Suprapubic skin (tissue), 4 donors: ENCODE results near the gene LRRC27. TPM values are rescaled to one million over a fixed set of nuclear protein-coding genes. Genes with fewer than 3 reads are reported as not detected.
"Not testable (repeated sequence)": the region's sequence is repeated elsewhere in the genome, so short reads cannot be mapped to it uniquely, and the experiment has no call there.

Source experiments
- DNase-seq, 2 donors: peaks; one replicate each; pipeline ENCODE4 v3.0.0-alpha.2; 2019; ENCODE audit warnings: low spot score in 2 of 2
- H3K27ac ChIP-seq: fragments of 200-600 bp; sonication (generic); one replicate; pipeline ENCODE4 v1.5.1; 2019
- H3K27me3 ChIP-seq: fragments of 200-600 bp; sonication (generic); one replicate; pipeline ENCODE4 v1.5.1; 2019
- H3K36me3 ChIP-seq: fragments of 200-600 bp; sonication (generic); one replicate; pipeline ENCODE4 v1.5.1; 2019
- H3K4me1 ChIP-seq: fragments of 200-600 bp; sonication (generic); one replicate; pipeline ENCODE4 v1.5.1; 2019
- H3K4me3 ChIP-seq: fragments of 200-600 bp; sonication (generic); one replicate; pipeline ENCODE4 v1.5.1; 2019; ENCODE audit warnings: mild to moderate bottlenecking
- H3K9me3 ChIP-seq: fragments of 200-600 bp; sonication (generic); one replicate; pipeline ENCODE4 v1.5.1; 2019
- CTCF ChIP-seq, 2 donors: fragments of 200-600 bp in 1 of 2; fragments of 450-650 bp in 1 of 2; sonication (generic) in 1 of 2; IDR thresholded peaks; one replicate each; pipeline ENCODE4 v1.5.1; 2016 to 2019; ENCODE audit warnings: antibody characterized with exemption in 2 of 2, mild to moderate bottlenecking in 1 of 2, moderate library complexity in 1 of 2
- EP300 ChIP-seq: sonication (generic); formaldehyde crosslinking; IDR thresholded peaks from one replicate; pipeline ENCODE4 v1.6.1; 2017; ENCODE audit warnings: antibody characterized with exemption
- POLR2A ChIP-seq, 2 donors: fragments of 450-650 bp; IDR thresholded peaks; one replicate each; pipeline ENCODE4 v1.6.1; 2017; ENCODE audit warnings: antibody characterized with exemption in 2 of 2, mild to moderate bottlenecking in 2 of 2, moderate library complexity in 2 of 2
- POLR2AphosphoS5 ChIP-seq, 3 donors: sonication (generic); formaldehyde crosslinking; IDR thresholded peaks; one replicate each; pipeline ENCODE4 v1.6.1; 2017; ENCODE audit warnings: antibody characterized with exemption in 3 of 3
- WGBS: methylation state at CpG from one replicate; pipeline ENCODE4 v1.1.5; 2018; 5-methylcytosine and 5-hydroxymethylcytosine counted together
- total RNA-seq, 4 donors: library from RNA; depleted of rRNA; stranded (reverse); fragments of >200 nt; gene quantifications; one replicate each; pipeline ENCODE4 v1.1.0, GENCODE V29; 2016

LRRC27 gene
- total RNA-seq, 4 donors from 2014 or later: 6.6 to 13.1 (median 7.1) TPM

- WGBS: 93% methylated on average over 24 of the region's 25 CpGs
- H3K27ac ChIP-seq: no peak overlapping the region
- DNase-seq: peak in 1 of 2 donors; percentile 38
- peaks cover 10% of the 10 kb centered on the region for H3K36me3 ChIP-seq
- TF ChIP-seq POLR2AphosphoS5 (IDR thresholded peaks at IDR 0.05) (no peak), EP300 (no peak), POLR2A (IDR thresholded peaks at IDR 0.05) (no peak), CTCF (IDR thresholded peaks at IDR 0.05) (no peak)
- H3K4me3 ChIP-seq: no peak overlapping the region
- no peaks in the 10 kb centered on the region for H3K27me3 ChIP-seq
- H3K4me1 ChIP-seq: no peaks in the 10 kb centered on the region
- no peaks in the 10 kb centered on the region for H3K9me3 ChIP-seq
These were observed 19.6 kb downstream of the LRRC27 start for GRCh38 chr10:132351611-132352010.

- WGBS: 64% methylated on average over 25 of the region's 44 CpGs
- not testable (repeated sequence) for H3K4me3 ChIP-seq, H3K4me1 ChIP-seq, H3K9me3 ChIP-seq, H3K27ac ChIP-seq, H3K27me3 ChIP-seq
- H3K36me3 ChIP-seq: peaks cover 13% of the 10 kb centered on the region
- peak; percentile 50 to 74 for TF ChIP-seq CTCF (IDR thresholded peaks at IDR 0.05)
- DNase-seq: peak; percentile 72 to 77
These were observed 20.7 kb downstream of the LRRC27 start for GRCh38 chr10:132352462-132353308.

- TF ChIP-seq CTCF (IDR thresholded peaks at IDR 0.05): no peak
- TF ChIP-seq POLR2A (IDR thresholded peaks at IDR 0.05): no peak
- TF ChIP-seq EP300: no peak
- TF ChIP-seq POLR2AphosphoS5 (IDR thresholded peaks at IDR 0.05): no peak
- H3K27ac ChIP-seq: no peak overlapping the region
- 93% methylated on average over 15 of the region's 20 CpGs for WGBS
- H3K4me3 ChIP-seq: no peak overlapping the region
- H3K27me3 ChIP-seq: no peaks in the 10 kb centered on the region
- peak; percentile 55 to 66 for DNase-seq
- no peaks in the 10 kb centered on the region for H3K9me3 ChIP-seq
- H3K36me3 ChIP-seq: peaks cover 13% of the 10 kb centered on the region
- no peaks in the 10 kb centered on the region for H3K4me1 ChIP-seq
These were observed 21.7 kb downstream of the LRRC27 start for GRCh38 chr10:132353456-132354355.

GRCh38 chr10:132354356-132355094, 22.5 kb downstream of the LRRC27 start:
- 84% methylated on average over 25 of the region's 32 CpGs for WGBS
- Histone ChIP-seq H3K9me3 (no peaks in the 10 kb centered on the region), H3K27me3 (no peaks in the 10 kb centered on the region), H3K36me3 (peaks cover 13% of the 10 kb centered on the region), H3K4me1 (no peaks in the 10 kb centered on the region), H3K27ac (no peak overlapping the region), H3K4me3 (no peak overlapping the region)
- DNase-seq: peak; percentile 57 to 69
- no peak for TF ChIP-seq EP300
- no peak for TF ChIP-seq POLR2AphosphoS5 (IDR thresholded peaks at IDR 0.05)
- no peak for TF ChIP-seq POLR2A (IDR thresholded peaks at IDR 0.05)
- no peak for TF ChIP-seq CTCF (IDR thresholded peaks at IDR 0.05)
